Measurements from ENCODE around the gene ZBTB46. TPM values are rescaled to one million over a fixed set of nuclear protein-coding genes. Genes with fewer than 3 reads are reported as not detected.

The ZBTB46 gene
- polyA plus RNA-seq, 3 donors from 2014 or later, result 0.16 to 0.32 (median 0.32) TPM

DNA sequence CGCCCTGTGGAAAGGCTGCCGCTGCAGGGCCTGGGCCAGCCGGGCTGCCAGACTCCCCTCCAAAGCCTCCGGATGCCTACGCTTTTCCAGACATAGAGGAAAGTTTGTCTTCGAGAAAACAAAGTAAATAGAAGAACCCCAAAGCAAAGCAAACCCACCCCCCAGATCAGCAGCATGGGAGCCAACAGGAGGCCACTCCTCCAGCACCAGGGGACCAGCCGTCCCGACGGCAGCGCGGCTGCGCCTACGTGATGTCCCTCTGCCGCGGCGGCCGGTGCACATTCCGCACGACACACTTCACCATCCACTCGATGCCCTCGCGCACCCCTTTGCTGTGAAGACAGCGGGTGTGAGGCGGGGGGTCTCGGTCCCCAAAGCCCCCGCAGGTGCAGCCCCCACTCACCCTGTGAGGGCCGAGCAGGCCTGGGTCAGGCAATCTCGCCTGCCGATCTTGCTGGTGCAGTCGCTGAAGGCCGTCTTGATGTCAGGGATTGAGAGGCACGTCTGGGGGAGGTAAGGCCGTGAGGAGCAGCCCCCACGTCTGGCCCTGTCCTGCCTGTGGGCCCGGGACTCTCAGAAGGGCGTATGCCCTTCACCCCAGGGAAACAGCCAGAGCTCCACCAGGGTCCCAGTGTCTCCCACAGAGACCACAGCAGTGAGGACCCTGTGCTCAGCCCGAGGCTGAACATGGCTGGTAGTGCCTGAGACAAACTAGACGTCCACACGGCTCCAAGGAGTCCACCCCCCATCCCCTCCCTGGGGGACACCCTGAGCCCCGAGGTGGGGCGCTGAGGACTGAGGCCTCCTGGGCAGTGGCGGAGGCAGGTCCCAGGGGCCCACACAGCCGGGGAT lies 130.6 kb downstream of the ZBTB46 start:
- H3K4me3 Mint-ChIP-seq, result no peak overlapping the region
- H3K27me3 Mint-ChIP-seq (ENCODE audit: low read depth in 3 of 3), result peaks cover 3 to 7% (median 7%) of the 10 kb centered on the region in 3 donors
- H3K36me3 Mint-ChIP-seq, result peaks cover 0 to 3% (median 3%) of the 10 kb centered on the region in 3 donors
- DNase-seq, result no peak
- peaks cover 6 to 15% of the 10 kb centered on the region in 2 donors for H3K4me1 Mint-ChIP-seq
- H3K9me3 Mint-ChIP-seq, result no peaks in the 10 kb centered on the region
- no peak overlapping the region for H3K27ac Mint-ChIP-seq

DNA sequence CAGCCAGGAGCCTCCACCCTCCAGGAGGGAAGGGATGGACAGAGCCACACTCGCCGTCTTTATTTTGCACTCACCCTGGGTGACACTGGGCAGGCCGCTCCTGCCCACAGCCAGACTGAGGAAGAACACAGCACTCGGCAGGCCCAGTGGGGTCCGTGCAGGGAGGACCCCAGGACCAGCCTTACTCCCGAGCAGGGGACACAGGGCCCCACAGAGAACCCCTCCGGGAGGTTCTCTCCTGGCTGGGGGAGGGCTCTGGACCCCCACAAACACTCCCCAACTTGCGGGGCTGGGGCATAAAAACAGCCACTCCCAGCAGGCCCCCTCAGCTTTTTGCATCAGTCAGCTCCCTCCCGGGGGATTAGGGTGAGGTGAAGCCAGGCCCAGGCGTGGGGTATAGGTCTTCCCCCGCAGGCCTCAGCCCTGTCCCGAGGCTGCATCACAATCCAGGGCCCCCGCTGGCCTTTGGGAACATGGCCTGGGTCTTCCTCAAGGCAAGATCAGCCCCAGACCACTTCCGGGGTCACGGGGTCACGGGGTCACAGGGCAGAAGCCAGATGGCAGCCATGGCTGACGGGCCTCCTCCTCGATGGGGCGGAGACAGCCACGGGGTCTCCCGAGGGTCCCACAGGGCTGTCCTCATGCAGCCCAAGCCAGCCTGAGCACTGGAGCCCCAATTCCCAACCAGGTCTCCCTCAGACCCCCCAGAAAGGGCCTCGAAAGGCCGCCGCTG lies 131.4 kb downstream of the ZBTB46 start:
- Mint-ChIP-seq H3K27me3 (ENCODE audit: low read depth in 3 of 3) (peaks cover 7 to 14% (median 9%) of the 10 kb centered on the region in 3 donors), H3K4me3 (no peak overlapping the region), H3K27ac (no peak overlapping the region), H3K9me3 (no peaks in the 10 kb centered on the region), H3K36me3 (no peaks in the 10 kb centered on the region), H3K4me1 (peaks cover under 1 to 10% of the 10 kb centered on the region in 2 donors)
- no peak for DNase-seq

DNA sequence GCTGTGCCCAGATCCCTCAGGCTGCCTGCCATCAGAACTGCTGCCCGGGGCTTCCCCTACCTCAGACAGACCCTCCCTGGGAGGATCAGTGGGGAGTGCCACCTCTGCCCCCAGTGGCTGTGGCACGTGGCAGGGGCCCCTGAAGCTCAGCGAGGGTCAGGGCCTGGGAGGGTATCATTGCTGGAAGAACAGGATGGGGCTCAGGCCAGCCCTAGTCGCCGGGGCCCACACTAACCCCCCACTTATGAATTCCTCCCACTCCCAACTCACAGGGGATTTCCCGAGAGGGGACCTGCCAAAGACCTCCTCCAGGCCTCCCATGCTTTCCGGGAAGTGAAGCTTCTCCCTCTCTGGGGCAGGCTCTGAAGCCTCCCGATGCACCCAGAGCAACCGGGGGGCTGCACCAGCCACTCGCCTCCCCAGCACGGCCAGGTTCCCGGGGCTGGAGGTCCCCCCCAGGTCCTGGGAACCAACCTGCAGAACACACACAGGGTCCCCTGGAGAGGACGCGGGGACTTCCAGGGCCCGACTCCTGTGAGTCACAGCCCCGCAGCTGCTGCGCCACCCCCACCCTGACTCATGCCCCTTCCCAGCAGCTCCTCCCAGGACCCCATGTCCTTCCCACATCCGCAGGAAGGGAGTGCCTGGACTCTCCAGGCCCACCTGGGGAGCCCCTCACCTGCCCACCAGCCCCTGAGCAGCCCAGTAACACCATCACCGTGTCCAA lies 132.2 kb downstream of the ZBTB46 start:
- no peaks in the 10 kb centered on the region for H3K36me3 Mint-ChIP-seq
- peaks cover 13 to 21% (median 16%) of the 10 kb centered on the region in 3 donors for H3K27me3 Mint-ChIP-seq (ENCODE audit: low read depth in 3 of 3)
- H3K4me3 Mint-ChIP-seq, result no peak overlapping the region
- H3K4me1 Mint-ChIP-seq, result peaks cover 0 to 10% of the 10 kb centered on the region in 2 donors
- no peak overlapping the region for H3K27ac Mint-ChIP-seq
- H3K9me3 Mint-ChIP-seq, result peaks cover 0 to 2% (median 0%) of the 10 kb centered on the region in 6 donors
- no peak for DNase-seq

DNA sequence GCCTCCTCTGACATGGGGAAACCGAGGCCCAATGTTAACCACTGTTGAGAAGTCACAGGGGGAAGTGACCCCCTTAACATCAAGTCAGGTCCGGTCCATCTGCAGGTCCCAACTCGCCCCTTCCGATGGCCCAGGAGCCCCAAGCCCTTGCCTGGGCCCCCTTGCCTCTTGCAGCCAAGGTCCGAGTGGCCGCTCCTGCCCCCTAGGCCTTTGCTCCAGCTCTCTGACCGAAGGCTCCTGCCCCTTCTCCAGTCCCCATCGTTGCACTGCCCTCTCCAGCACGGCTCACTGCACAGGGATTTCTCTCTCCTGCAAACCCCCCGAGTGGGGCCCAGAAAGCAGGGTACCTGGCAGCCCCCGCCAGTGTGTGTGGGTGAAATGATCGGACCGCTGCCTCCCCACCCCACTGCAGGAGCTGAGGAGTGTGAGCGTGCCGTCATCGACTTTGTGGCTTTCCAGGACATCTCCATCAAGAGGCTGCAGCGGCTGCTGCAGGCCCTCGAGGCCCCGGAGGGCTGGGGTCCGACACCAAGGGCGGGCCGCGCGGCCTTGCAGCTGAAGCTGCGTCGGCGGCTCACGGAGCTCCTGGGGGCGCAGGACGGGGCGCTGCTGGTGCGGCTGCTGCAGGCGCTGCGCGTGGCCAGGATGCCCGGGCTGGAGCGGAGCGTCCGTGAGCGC lies 133.1 kb downstream of the ZBTB46 start:
- no peak for DNase-seq
- Mint-ChIP-seq H3K36me3 (no peaks in the 10 kb centered on the region), H3K27ac (no peak overlapping the region), H3K27me3 (ENCODE audit: low read depth in 3 of 3) (peaks cover 21 to 27% (median 23%) of the 10 kb centered on the region in 3 donors), H3K4me3 (no peak overlapping the region), H3K9me3 (peaks cover 0 to 4% (median 1%) of the 10 kb centered on the region in 6 donors), H3K4me1 (peaks cover 0 to 12% of the 10 kb centered on the region in 2 donors)

DNA sequence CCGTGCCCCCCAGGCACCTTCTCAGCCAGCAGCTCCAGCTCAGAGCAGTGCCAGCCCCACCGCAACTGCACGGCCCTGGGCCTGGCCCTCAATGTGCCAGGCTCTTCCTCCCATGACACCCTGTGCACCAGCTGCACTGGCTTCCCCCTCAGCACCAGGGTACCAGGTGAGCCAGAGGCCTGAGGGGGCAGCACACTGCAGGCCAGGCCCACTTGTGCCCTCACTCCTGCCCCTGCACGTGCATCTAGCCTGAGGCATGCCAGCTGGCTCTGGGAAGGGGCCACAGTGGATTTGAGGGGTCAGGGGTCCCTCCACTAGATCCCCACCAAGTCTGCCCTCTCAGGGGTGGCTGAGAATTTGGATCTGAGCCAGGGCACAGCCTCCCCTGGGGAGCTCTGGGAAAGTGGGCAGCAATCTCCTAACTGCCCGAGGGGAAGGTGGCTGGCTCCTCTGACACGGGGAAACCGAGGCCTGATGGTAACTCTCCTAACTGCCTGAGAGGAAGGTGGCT lies 133.7 kb downstream of the ZBTB46 start:
- Mint-ChIP-seq H3K4me3 (peak overlapping the region in 1 of 5 donors; percentile 29), H3K4me1 (peaks cover 0 to 12% of the 10 kb centered on the region in 2 donors), H3K36me3 (no peaks in the 10 kb centered on the region), H3K27me3 (ENCODE audit: low read depth in 3 of 3) (peaks cover 26 to 33% (median 29%) of the 10 kb centered on the region in 3 donors), H3K27ac (no peak overlapping the region), H3K9me3 (peaks cover 0 to 4% (median 1%) of the 10 kb centered on the region in 6 donors)
- no peak for DNase-seq

DNA sequence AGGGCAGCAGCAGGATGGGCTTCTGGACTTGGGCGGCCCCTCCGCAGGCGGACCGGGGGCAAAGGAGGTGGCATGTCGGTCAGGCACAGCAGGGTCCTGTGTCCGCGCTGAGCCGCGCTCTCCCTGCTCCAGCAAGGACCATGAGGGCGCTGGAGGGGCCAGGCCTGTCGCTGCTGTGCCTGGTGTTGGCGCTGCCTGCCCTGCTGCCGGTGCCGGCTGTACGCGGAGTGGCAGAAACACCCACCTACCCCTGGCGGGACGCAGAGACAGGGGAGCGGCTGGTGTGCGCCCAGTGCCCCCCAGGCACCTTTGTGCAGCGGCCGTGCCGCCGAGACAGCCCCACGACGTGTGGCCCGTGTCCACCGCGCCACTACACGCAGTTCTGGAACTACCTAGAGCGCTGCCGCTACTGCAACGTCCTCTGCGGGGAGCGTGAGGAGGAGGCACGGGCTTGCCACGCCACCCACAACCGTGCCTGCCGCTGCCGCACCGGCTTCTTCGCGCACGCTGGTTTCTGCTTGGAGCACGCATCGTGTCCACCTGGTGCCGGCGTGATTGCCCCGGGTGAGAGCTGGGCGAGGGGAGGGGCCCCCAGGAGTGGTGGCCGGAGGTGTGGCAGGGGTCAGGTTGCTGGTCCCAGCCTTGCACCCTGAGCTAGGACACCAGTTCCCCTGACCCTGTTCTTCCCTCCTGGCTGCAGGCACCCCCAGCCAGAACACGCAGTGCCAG lies 134.3 kb downstream of the ZBTB46 start, which contains the start of gene TNFRSF6B:
Gene TNFRSF6B, plus strand, starts transcription at position 25 of the 729 bp plus-strand sequence. Its CDS starts 116 bp downstream, at position 141.
- Mint-ChIP-seq H3K4me3 (peak within 1 kb of the TSS in 2 of 5 donors; percentile 15 to 29), H3K4me1 (peaks cover 0 to 8% of the 10 kb centered on the region in 2 donors), H3K9me3 (peaks cover 0 to 4% (median 1%) of the 10 kb centered on the region in 6 donors), H3K36me3 (no peaks in the 10 kb centered on the region), H3K27ac (peak within 1 kb of the TSS in 2 of 6 donors; percentile 20 to 65), H3K27me3 (ENCODE audit: low read depth in 3 of 3) (peaks cover 29 to 39% (median 33%) of the 10 kb centered on the region in 3 donors)
- DNase-seq, result peak in 1 of 3 donors; percentile 14

DNA sequence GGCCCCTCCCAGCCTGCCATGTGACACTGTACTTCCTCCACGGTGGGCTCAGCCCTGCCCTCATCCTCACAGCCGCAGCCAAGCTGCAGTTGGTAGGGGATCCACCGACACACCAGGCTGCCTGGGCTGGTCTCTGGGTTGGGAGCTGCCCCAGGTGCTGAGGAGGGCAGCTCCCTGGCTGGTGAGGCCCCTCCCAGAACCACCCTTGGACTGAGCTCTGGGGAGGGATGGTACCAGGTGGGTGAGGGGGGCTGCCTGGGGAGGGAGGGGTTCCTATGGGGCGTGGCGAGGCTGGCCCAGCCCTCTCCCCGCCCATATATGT lies 134.8 kb downstream of the ZBTB46 start:
- peak overlapping the region in 1 of 5 donors; percentile 15 for H3K4me3 Mint-ChIP-seq
- peak overlapping the region in 1 of 6 donors; percentile 65 for H3K27ac Mint-ChIP-seq
- peak in 1 of 3 donors; percentile 12 for DNase-seq
- H3K4me1 Mint-ChIP-seq, result peaks cover 0 to 7% of the 10 kb centered on the region in 2 donors
- peaks cover 29 to 44% (median 36%) of the 10 kb centered on the region in 3 donors for H3K27me3 Mint-ChIP-seq (ENCODE audit: low read depth in 3 of 3)
- H3K36me3 Mint-ChIP-seq, result no peaks in the 10 kb centered on the region
- H3K9me3 Mint-ChIP-seq, result peaks cover 0 to 4% (median 1%) of the 10 kb centered on the region in 6 donors

DNA sequence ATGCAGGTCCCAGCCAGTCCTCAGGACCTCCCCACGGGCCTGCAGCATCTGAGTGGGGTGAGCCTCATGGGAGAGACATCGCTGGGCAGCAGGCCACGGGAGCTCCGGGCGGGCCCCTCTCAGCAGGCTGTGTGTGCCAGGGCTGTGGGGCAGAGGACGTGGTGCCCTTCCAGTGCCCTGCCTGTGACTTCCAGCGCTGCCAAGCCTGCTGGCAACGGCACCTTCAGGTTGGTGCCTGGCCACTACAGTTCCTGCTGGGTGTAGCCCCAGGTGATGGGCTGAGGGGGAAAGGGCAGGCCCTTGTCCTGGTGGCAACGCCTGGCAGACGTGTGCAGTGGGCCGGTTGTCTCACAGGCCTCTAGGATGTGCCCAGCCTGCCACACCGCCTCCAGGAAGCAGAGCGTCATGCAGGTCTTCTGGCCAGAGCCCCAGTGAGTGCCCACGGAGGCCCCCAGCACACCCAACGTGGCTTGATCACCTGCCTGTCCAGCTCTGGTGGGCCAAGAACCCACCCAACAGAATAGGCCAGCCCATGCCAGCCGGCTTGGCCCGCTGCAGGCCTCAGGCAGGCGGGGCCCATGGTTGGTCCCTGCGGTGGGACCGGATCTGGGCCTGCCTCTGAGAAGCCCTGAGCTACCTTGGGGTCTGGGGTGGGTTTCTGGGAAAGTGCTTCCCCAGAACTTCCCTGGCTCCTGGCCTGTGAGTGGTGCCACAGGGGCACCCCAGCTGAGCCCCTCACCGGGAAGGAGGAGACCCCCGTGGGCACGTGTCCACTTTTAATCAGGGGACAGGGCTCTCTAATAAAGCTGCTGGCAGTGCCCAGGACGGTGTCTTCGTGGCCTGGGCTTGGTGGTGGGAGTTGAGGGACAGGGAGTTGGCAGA lies 135.4 kb downstream of the ZBTB46 start:
- H3K27me3 Mint-ChIP-seq (ENCODE audit: low read depth in 3 of 3), result peaks cover 29 to 45% (median 36%) of the 10 kb centered on the region in 3 donors
- H3K9me3 Mint-ChIP-seq, result peaks cover 0 to 4% (median 1%) of the 10 kb centered on the region in 6 donors
- H3K27ac Mint-ChIP-seq, result peak overlapping the region in 2 of 6 donors; percentile 20 to 65
- DNase-seq, result no peak
- H3K4me3 Mint-ChIP-seq, result peak overlapping the region in 1 of 5 donors; percentile 15
- no peaks in the 10 kb centered on the region for H3K36me3 Mint-ChIP-seq
- H3K4me1 Mint-ChIP-seq, result peaks cover 0 to 7% of the 10 kb centered on the region in 2 donors

DNA sequence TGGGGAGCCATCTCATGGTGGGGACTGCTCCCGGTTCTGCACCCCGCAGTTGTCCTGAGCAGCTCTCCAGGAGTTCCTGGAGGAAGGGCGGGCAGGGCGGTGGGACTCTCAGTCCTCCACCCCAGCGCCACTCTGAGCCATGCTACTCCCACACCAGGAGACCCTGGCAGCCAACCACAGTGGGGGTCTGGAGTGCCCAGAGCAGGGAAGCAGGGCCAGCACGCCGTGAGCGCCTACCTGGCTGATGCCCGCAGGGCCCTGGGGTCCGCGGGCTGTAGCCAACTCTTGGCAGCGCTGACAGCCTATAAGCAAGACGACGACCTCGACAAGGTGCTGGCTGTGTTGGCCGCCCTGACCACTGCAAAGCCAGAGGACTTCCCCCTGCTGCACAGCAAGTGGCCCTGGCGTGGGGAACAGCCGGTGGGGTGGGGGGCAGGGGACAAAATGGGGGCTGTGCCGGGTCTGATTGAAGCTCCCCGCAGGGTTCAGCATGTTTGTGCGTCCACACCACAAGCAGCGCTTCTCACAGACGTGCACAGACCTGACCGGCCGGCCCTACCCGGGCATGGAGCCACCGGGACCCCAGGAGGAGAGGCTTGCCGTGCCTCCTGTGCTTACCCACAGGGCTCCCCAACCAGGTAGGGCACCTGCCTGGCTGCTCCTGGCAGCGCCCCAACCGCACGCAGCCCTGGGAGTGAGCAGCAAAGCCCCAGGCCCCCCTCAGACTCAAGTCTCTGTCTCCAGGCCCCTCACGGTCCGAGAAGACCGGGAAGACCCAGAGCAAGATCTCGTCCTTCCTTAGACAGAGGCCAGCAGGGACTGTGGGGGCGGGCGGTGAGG lies 136.3 kb downstream of the ZBTB46 start:
- no peak for DNase-seq

DNA sequence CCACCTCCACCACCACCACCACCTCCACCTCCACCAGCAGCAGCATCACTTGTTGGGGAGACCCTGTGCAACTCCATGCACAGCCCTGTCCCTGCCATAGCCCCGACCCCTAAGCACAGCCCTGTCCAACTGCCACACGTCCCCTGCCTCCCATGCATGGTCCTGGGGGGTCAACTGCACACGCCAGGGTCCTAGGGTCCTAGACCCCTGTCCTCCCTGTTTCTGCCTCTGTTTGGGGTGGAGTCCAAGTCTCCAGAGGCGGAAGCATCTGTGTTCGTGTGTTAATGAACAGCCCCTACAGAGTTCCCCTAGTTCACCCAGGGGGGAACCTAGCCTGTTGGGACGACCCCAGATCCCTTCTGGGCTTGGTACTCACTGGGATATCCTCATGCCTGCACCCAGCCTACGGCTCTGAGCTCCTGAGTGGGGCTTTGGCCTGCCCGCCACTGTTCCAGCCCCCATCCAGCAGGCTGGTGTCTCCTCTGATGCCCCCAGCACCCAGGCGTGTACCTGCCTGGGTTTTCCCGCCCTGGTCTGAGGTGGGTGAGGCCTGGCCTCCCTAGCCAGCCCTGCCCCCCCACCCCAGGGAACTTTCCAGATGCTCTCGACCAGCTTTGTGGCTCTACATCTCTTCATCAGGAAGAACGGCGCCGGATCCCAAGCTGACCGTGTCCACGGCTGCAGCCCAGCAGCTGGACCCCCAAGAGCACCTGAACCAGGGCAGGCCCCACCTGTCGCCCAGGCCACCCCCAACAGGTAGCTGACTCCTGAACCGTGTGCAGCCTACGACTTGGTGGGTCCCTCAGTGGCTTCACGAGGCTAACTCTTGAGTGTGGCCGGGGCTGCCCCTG lies 137.1 kb downstream of the ZBTB46 start:
- Mint-ChIP-seq H3K4me1 (peaks cover 0 to 7% of the 10 kb centered on the region in 2 donors), H3K36me3 (no peaks in the 10 kb centered on the region), H3K27me3 (ENCODE audit: low read depth in 3 of 3) (peaks cover 26 to 45% (median 36%) of the 10 kb centered on the region in 3 donors), H3K4me3 (peak overlapping the region; percentile 38 to 71 (median 55)), H3K9me3 (peaks cover 0 to 4% (median 1%) of the 10 kb centered on the region in 6 donors), H3K27ac (peak overlapping the region in 5 of 6 donors; percentile 34 to 93 (median 90))
- DNase-seq, result no peak

More for the DNA sequence above, 136.3 kb downstream of the ZBTB46 start:
- H3K9me3 Mint-ChIP-seq, result peaks cover 0 to 4% (median 1%) of the 10 kb centered on the region in 6 donors
- H3K4me3 Mint-ChIP-seq, result no peak overlapping the region
- no peaks in the 10 kb centered on the region for H3K36me3 Mint-ChIP-seq
- H3K4me1 Mint-ChIP-seq, result peaks cover 0 to 7% of the 10 kb centered on the region in 2 donors
- H3K27ac Mint-ChIP-seq, result no peak overlapping the region
- peaks cover 26 to 45% (median 36%) of the 10 kb centered on the region in 3 donors for H3K27me3 Mint-ChIP-seq (ENCODE audit: low read depth in 3 of 3)

Measured in immature natural killer cell (primary cell).